HL-60/S4 treated with retinoic acid at 250 ng/mL for 4 days and 3 days (cell line): Measurements from ENCODE around the gene SNN.

Experiments used
- in situ Hi-C: fragments of 300-500 bp; cut with MboI; formaldehyde crosslinking; loops from 2 replicates; pipeline ENCODE4 v1.7.0; 2022; ENCODE audit warnings: low sequenced_read_pairs

SNN gene

GRCh38 chr16:11696266-11697012 lies 28.2 kb downstream of the SNN start:
- in situ Hi-C loops, result no loop called here

- in situ Hi-C loops, result no loop called here
Observed at GRCh38 chr16:11697319-11697718, 29.1 kb downstream of the SNN start.

GRCh38 chr16:11698271-11698689 lies 30.0 kb downstream of the SNN start:
- in situ Hi-C loops, result no loop called here

- in situ Hi-C loops, result no loop called here
Observed at GRCh38 chr16:11699234-11699894, 31.1 kb downstream of the SNN start.

- in situ Hi-C loops, result loop anchor here (25.0 kb wide), 2 partner anchors 288 to 738 kb away; no protein-coding TSS in a partner anchor
Observed at GRCh38 chr16:11700264-11701029, 32.2 kb downstream of the SNN start.

- in situ Hi-C loops, result loop anchor here (25.0 kb wide), 2 partner anchors 293 to 743 kb away; no protein-coding TSS in a partner anchor
Observed at GRCh38 chr16:11705311-11706025, 37.2 kb downstream of the SNN start.

- in situ Hi-C loops, result loop anchor here (25.0 kb wide), 2 partner anchors 294 to 744 kb away; no protein-coding TSS in a partner anchor
Observed at GRCh38 chr16:11706180-11706742, 38.0 kb downstream of the SNN start.

- in situ Hi-C loops, result loop anchor here (25.0 kb wide), 2 partner anchors 295 to 745 kb away; no protein-coding TSS in a partner anchor
Observed at GRCh38 chr16:11707679-11708197, 39.5 kb downstream of the SNN start.

- in situ Hi-C loops, result loop anchor here (25.0 kb wide), 2 partner anchors 296 to 746 kb away; no protein-coding TSS in a partner anchor
Observed at GRCh38 chr16:11708421-11708820, 40.2 kb downstream of the SNN start.

GRCh38 chr16:11711662-11712061 lies 43.4 kb downstream of the SNN start:
- in situ Hi-C loops, result loop anchor here (25.0 kb wide), 2 partner anchors 299 to 749 kb away; no protein-coding TSS in a partner anchor

- in situ Hi-C loops, result loop anchor here (25.0 kb wide), 2 partner anchors 300 to 750 kb away; no protein-coding TSS in a partner anchor
Observed at GRCh38 chr16:11712122-11712521, 43.9 kb downstream of the SNN start.

GRCh38 chr16:11715246-11715947 lies 47.1 kb downstream of the SNN start:
- in situ Hi-C loops, result loop anchor here (25.0 kb wide), 2 partner anchors 303 to 753 kb away; no protein-coding TSS in a partner anchor

- in situ Hi-C loops, result loop anchor here (25.0 kb wide), 2 partner anchors 304 to 754 kb away; no protein-coding TSS in a partner anchor
Observed at GRCh38 chr16:11716336-11716735, 48.1 kb downstream of the SNN start.

GRCh38 chr16:11717811-11718210 lies 49.6 kb downstream of the SNN start:
- in situ Hi-C loops, result loop anchor here (25.0 kb wide), 2 partner anchors 306 to 756 kb away; no protein-coding TSS in a partner anchor

- in situ Hi-C loops, result loop anchor here (25.0 kb wide), 2 partner anchors 307 to 757 kb away; no protein-coding TSS in a partner anchor
Observed at GRCh38 chr16:11719171-11719570, 50.9 kb downstream of the SNN start.

GRCh38 chr16:11719762-11720161 lies 51.5 kb downstream of the SNN start:
- in situ Hi-C loops, result loop anchor here (25.0 kb wide), 2 partner anchors 307 to 757 kb away; no protein-coding TSS in a partner anchor

- in situ Hi-C loops, result loop anchor here (25.0 kb wide), 2 partner anchors 310 to 760 kb away; no protein-coding TSS in a partner anchor
Observed at GRCh38 chr16:11721781-11722467, 53.7 kb downstream of the SNN start.

- in situ Hi-C loops, result loop anchor here (25.0 kb wide), 2 partner anchors 310 to 760 kb away; no protein-coding TSS in a partner anchor
Observed at GRCh38 chr16:11722468-11722808, 54.2 kb downstream of the SNN start.
